ENCODE measurements around the gene KIRREL3. TPM values are rescaled to one million over a fixed set of nuclear protein-coding genes. Genes with fewer than 3 reads are reported as not detected.

Gene KIRREL3
- total and polyA plus RNA-seq, 9 of the 15 experiments (the other 6 are each of a cell fraction or from before 2014, with no cell fraction given), result 0.04 to 0.10 TPM; not detected in 7

DNA sequence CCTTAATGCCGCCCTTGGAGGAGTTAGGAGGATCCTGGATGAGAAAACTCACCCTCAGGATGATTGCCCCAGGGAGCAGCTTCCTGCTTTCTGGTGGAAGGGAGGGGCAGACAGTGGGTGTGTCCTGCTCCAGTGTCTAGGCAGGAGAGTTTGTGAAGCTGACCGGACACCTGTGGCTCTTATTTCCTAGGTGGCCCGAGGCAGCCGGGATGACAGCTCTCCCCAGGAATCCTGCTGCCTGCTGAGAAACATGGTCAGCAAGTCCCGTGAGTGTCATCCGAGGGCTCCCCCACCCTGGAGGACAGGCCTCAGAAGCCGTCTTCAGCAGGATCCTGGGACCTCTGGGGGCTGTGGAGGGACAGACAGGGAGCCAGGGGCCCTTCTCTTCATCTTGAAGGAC is 594.7 kb downstream of the KIRREL3 start:
- Histone ChIP-seq H4K20me1 (replicated peaks; ENCODE audit: control insufficient read depth, insufficient read depth, low read length) (peaks cover 25% of the 10 kb centered on the region), H3K36me3 (ENCODE audit: control insufficient read depth, insufficient read depth, low read length) (peaks cover 5% of the 10 kb centered on the region; the same call in 2 of the 3 replicates), H3K27ac (ENCODE audit: extremely low read depth, low read depth, low read length) (no peak overlapping the region), H3K79me2 (ENCODE audit: control insufficient read depth, insufficient read depth, low read length) (no peaks in the 10 kb centered on the region), H3K4me3 (no peak overlapping the region), H3K4me1 (replicated peaks in 1 of 2; ENCODE audit: control insufficient read depth in 2 of 2, insufficient read depth in 2 of 2, low read length in 2 of 2) (no peaks in the 10 kb centered on the region), H3K9me3 (replicated peaks; ENCODE audit: control insufficient read depth, insufficient read depth, low read depth, low read length) (no peaks in the 10 kb centered on the region), H3K9me1 (ENCODE audit: control insufficient read depth, insufficient read depth, low read length) (peaks cover 2% of the 10 kb centered on the region), H3K9ac (ENCODE audit: insufficient read depth in 1 of 2, low read depth in 2 of 2, low read length in 2 of 2) (peak overlapping the region in 1 of 2 experiments; percentile 48; a peak in 1 of 4 replicates), H3K27me3 (ENCODE audit: control insufficient read depth in 2 of 2, insufficient read depth in 2 of 2, low read length in 2 of 2) (no peaks in the 10 kb centered on the region), H2AFZ (ENCODE audit: low read depth, low read length) (no peak overlapping the region), H3K4me2 (ENCODE audit: insufficient read depth, low read length) (no peak overlapping the region)
- TF ChIP-seq BRD9 (IDR thresholded peaks at IDR 0.05; ENCODE audit: low read depth, partially characterized antibody) (no peak), HNRNPH1 (optimal IDR thresholded peaks at IDR 0.05; ENCODE audit: low read depth, low read length) (no peak), ZNF212 (CRISPR knock-in tag; IDR thresholded peaks at IDR 0.05) (no peak), PHF8 (IDR thresholded peaks at IDR 0.05; ENCODE audit: borderline replicate concordance, low read length) (no peak), MAZ (CRISPR knock-in tag; conservative IDR thresholded peaks at IDR 0.05 in 1 of 2, IDR thresholded peaks at IDR 0.05 in 1 of 2) (no peak), TARDBP (IDR thresholded peaks at IDR 0.05) (no peak), NR1H2 (CRISPR knock-in tag; IDR thresholded peaks at IDR 0.05) (no peak), MEIS2 (IDR thresholded peaks at IDR 0.05; ENCODE audit: partially characterized antibody) (no peak), ZNF316 (IDR thresholded peaks at IDR 0.05) (no peak)
- WGBS (ENCODE audit: insufficient coverage, low coverage, missing lambda C conversion rate), result 64% methylated on average over 5 of the region's 7 CpGs
- CTCF ChIA-PET (ENCODE audit: low intra/inter-chr PET ratio), result no interaction called here
- ATAC-seq (peak; percentile 16; the same call in 1 of the 3 replicates), DNase-seq (ENCODE audit: extremely low read depth in 1 of 4, low spot score in 3 of 4) (no peak), FAIRE-seq (no peak)
- intact Hi-C loops (cut with micrococcal nuclease) (no loop called here), in situ Hi-C loops (cut with MboI) (loop anchor here (25.0 kb wide), 1 partner anchor 94 kb away; the partner anchor contains the start of gene DCPS)
- BruUV-seq (replicated peaks), result no TSS peak
- POLR2A ChIA-PET, result interaction anchor here (0.6 to 1.0 kb wide), 2 partner anchors 123 to 132 kb away, joined by 3 to 4 read pairs; partner anchors contain the start of gene TIRAP

All from K562 (cell line).